Activated CD8-positive, alpha-beta memory T cell treated with anti-CD3 and anti-CD28 coated beads, Interleukin-2, amount 50 U/mL, for 48 hours (primary cell): ENCODE data around the gene MLXIP.
A peak's percentile ranks its signal among the peaks of the same experiment; 100 is the strongest.
"Not testable (repeated sequence)": the region's sequence is repeated elsewhere in the genome, so short reads cannot be mapped to it uniquely, and the experiment has no call there.

Experiments used
- DNase-seq: peaks from one replicate; pipeline ENCODE4 v3.0.0-alpha.2; 2020

Gene MLXIP

GRCh38 chr12:122097584-122097926, 19.0 kb downstream of the MLXIP start:
- DNase-seq = no peak

- DNase-seq = no peak
Observed at GRCh38 chr12:122097927-122098756, 19.6 kb downstream of the MLXIP start.

GRCh38 chr12:122099280-122099749, 20.8 kb downstream of the MLXIP start:
- no peak for DNase-seq

DNA sequence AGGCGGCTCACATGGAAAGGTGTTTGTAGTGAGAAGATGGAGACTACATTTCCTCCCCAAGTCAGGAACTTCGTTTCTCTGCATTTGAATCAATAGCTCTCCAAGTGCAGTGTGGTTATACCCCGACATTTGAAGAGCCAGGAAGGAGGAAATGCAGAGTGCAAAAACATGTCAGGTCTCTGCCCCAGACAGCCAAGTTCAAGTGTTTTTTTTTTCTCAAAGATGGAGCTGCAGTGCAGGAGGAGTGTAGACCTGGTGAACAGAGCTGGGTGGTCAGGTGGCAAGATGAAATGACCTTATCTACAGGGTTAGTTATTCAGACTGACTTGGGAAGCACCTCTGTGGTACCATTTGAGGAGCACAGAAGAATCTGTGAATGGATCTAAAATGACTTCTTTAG, 21.3 kb downstream of the MLXIP start:
- DNase-seq = no peak

DNA sequence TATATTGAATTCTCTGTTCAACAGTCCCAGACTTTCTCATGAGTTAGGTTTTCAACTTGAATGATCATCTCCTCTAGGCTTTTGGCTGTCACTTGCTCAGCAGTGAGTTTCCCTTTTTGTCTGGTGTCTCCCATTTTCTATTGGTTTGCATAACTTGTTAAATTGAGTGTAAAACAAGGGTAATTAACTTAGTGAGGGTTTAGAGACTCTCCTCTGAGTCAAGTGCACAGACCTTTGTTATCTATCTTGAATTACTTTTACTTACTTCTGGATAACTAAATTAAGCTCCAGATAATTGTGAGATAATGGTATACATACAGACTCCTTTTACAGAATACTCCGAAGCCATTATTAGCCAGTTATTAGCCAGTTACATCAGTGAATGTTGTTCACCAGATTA, 22.0 kb downstream of the MLXIP start:
- no peak for DNase-seq

- DNase-seq = no peak
Observed at GRCh38 chr12:122102331-122102730, 23.8 kb downstream of the MLXIP start.

DNA sequence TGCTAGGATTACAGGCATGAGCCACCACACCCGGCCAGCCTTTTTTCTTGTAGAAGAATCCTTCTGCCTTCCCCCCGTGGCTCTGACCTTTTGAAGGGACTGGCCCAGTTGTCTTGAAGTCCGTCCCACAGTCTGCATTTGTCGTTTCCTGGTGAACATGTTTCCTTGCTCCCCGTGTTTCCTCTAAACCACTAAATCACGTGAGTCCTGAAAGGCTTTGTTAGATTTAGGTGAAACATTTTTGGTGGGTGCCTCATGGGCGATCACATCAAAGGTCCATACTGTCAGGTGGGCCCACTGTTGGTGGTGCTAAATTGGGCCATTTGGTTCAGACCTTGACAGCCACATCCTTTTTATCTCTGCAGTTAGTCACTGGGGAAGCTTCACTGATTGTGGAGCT, 26.3 kb downstream of the MLXIP start:
- no peak for DNase-seq

DNA sequence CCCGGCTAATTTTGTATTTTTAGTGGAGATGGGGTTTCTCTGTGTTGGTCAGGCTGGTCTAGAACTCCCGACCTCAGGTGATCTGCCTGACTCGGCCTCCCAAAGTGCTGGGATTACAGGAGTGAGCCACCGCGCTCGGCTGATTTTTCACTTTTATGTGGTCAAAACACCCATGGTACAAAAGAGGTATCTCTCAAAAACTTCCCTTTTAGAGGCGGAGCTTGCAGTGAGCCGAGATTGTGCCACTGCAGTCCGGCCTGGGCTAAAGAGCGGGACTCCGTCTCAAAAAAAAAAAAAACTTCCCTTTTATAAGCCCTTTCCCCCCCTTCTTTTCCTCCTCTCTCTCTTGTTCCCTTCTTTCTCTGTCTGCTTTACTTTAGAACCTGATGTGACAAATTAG, 26.9 kb downstream of the MLXIP start:
- not testable (repeated sequence) for DNase-seq

- no peak for DNase-seq
Observed at GRCh38 chr12:122106843-122107242, 28.3 kb downstream of the MLXIP start.

DNA sequence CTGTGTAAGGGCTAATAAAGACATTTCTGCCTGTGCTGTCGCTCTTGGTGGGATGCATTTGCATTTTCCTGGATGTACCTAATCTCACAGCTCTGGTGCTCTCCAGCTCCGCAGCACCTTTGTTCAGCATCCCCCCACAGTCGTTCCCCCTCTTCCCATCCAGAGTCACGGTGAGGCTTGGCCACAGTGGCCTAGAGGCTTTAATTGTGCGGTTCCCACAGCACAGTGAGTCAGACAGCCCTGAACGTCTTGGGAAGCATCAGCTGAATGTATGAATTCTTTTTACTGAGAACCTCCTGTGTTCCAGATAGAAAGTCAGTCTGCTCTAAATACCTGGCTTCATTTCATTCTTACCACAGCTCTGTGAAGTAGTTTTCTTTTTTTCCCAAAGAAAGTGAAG, 28.7 kb downstream of the MLXIP start:
- no peak for DNase-seq

GRCh38 chr12:122111089-122111641, 32.6 kb downstream of the MLXIP start:
- no peak for DNase-seq

- no peak for DNase-seq
Observed at GRCh38 chr12:122116707-122117535, 38.4 kb downstream of the MLXIP start.

GRCh38 chr12:122117979-122118378, 39.4 kb downstream of the MLXIP start:
- no peak for DNase-seq

GRCh38 chr12:122121341-122121740, 42.8 kb downstream of the MLXIP start:
- not testable (repeated sequence) for DNase-seq

DNA sequence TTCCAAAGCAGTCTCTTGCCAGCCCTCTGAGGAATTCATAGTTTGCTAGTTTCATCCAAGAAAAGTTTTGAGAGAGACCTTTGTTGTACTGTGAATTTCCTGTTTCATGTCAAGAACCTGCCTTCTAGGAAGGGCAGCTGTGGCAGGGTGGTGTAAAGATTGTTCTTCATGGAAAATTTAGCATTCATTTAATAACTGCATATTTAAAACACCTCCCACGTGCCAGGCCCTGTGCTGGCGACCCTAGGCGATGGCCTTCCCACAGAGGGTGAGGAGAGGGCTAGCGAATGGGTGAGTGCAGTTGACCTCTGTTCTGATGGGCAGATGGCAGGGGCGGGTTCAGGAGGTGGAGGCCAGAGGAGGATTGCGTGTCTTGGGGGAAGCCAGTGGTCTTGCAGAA, 43.2 kb downstream of the MLXIP start:
- no peak for DNase-seq

GRCh38 chr12:122123051-122123760, 44.6 kb downstream of the MLXIP start:
- peak; percentile 85 for DNase-seq

- DNase-seq = no peak
Observed at GRCh38 chr12:122123761-122124145, 45.2 kb downstream of the MLXIP start.

DNA sequence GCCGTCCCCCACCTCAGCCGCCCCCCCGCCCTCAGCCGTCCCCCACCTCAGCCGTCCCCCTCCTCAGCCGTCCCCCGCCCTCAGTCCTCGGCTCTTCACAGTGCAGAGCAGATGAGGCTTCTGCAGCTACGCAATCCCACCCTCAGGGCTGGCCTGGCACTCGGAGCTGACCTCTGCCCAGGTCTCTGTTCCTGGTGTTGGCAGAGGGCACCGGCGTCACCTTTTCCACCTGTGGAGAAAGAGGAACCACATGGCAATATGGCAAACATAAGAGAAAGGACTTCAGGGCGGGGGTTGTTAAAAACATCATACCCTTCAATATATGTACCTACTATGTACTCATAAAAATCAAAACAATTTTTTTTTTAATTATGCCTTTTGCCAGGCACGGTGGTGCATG, 45.8 kb downstream of the MLXIP start:
- DNase-seq = no peak

- no peak for DNase-seq
Observed at GRCh38 chr12:122125452-122126341, 47.1 kb downstream of the MLXIP start.

- DNase-seq = no peak
Observed at GRCh38 chr12:122126342-122126635, 47.7 kb downstream of the MLXIP start.

DNA sequence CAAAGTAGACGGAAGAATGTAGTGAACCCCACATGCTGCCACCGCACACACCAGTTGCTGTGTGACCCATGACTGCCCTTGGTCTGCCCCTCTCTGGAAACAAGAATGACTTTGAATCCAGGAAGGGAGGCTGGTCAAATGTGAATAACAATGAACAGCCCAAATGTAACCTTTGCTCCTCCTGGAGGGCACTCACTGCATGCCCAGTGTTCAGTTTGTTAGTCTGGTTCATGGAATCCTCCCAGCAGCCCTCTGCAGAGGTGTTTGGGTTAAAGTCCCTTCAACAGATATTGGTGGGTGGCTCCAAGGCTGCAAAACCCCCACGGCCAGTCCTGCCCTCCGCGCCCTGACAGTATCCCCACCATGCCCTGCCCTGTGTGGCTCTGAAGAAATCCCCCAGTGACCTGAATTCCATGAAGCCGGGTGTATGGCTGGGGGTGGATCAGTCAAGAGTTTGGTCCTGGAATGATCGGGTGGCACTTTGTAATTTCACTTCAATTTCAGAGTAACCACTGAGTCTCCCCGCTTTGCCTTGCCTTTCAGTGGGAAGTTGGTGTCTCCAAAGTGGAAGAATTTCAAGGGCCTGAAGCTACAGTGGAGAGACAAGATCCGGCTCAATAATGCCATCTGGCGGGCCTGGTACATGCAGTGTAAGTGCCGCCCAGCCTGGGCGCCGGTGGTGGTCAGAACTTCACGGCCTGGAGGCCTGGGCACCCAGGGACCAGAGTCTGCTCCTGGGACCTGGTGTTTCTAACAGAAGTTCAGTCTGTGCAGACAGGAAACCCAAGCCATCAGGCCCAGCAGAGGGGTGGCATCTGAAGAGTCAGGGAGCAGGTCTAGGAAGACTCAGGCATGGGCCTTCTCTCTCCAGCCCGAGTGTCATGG, 48.4 kb downstream of the MLXIP start:
- no peak for DNase-seq
